ENCODE data around the gene ANXA6. TPM values are rescaled to one million over a fixed set of nuclear protein-coding genes. Genes with fewer than 3 reads are reported as not detected.
A peak's percentile ranks its signal among the peaks of the same experiment; 100 is the strongest.

The ANXA6 gene
- total RNA-seq, 2 experiments from 2014 or later = 481 to 495 TPM

- H3K4me1 Mint-ChIP-seq (ENCODE audit: low read depth) = no peaks in the 10 kb centered on the region
- peak overlapping the region; percentile 41 for H3K27ac Mint-ChIP-seq
- H3K4me3 Mint-ChIP-seq = no peak overlapping the region
- ATAC-seq (no peak), DNase-seq (no peak)
- peaks cover 66% of the 10 kb centered on the region for H3K36me3 Mint-ChIP-seq (ENCODE audit: low read depth)
- ChIA-PET POLR2A (interaction anchor here (0.6 kb wide), 1 partner anchor 11 kb away, joined by 3 read pairs; no protein-coding TSS in a partner anchor), CTCF (interaction anchor here (0.7 to 13.4 kb wide), 3 partner anchors 16 to 60 kb away, joined by 4 to 297 read pairs (median 5); no protein-coding TSS in a partner anchor)
- no peaks in the 10 kb centered on the region for H3K9me3 Mint-ChIP-seq (ENCODE audit: insufficient read depth)
- H3K27me3 Mint-ChIP-seq (ENCODE audit: low read depth) = no peaks in the 10 kb centered on the region
Observed at GRCh38 chr5:151110122-151110681, 47.4 kb downstream of the ANXA6 start.

- no peak for ATAC-seq
- Mint-ChIP-seq H3K4me1 (ENCODE audit: low read depth) (no peaks in the 10 kb centered on the region), H3K36me3 (ENCODE audit: low read depth) (peaks cover 73% of the 10 kb centered on the region), H3K9me3 (ENCODE audit: insufficient read depth) (no peaks in the 10 kb centered on the region), H3K27ac (no peak overlapping the region), H3K4me3 (no peak overlapping the region), H3K27me3 (ENCODE audit: low read depth) (no peaks in the 10 kb centered on the region)
- ChIA-PET POLR2A (interaction anchor here (0.6 to 1.1 kb wide), 2 partner anchors 15 to 28 kb away, joined by 3 to 4 read pairs; partner anchors contain the start of gene TNIP1), CTCF (interaction anchor here (1.2 to 13.4 kb wide), 3 partner anchors 17 to 58 kb away, joined by 3 to 297 read pairs (median 3); no protein-coding TSS in a partner anchor)
- no peak for DNase-seq
Observed at GRCh38 chr5:151108566-151108965, 49.0 kb downstream of the ANXA6 start.

DNA sequence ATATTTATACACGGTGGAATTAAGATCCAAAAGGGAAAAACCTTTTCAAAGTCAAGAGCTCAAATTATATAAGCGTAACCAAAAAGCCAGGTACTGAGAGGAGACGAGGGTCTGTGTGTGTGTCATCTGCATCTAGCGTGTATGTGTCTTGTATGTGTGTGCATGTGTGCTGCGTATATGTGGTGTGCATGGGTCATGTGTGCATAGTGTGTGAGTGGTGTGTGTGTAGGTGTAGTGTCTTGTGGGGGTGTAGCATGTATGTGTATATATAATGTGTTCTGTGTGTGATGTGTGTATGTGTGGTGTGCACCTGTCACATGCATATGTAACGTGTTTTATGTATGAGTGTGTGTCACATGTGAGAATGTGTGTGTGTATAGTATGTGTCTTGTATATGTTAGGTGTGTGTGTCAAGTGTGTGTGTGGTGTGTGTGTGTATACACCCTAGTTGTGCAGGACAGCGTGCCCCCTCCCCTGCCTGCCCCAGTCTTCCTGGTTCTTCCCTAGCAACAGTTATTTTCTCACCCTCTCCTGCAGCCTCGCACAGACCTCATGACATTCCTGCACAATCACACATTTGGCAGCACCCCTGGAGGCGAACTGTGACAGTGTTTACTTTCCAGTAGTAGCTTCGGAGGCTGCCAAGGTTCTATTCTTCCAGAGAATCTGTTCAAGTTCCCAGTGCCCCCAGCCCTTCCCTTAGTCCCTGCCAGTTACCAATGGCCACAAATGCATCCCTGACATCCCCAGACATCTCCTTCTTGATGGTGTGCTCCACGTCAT, 49.6 kb downstream of the ANXA6 start:
- no peak overlapping the region for H3K4me3 Mint-ChIP-seq
- H3K27me3 Mint-ChIP-seq (ENCODE audit: low read depth) = no peaks in the 10 kb centered on the region
- POLR2A ChIA-PET = interaction anchor here (1.1 kb wide), 1 partner anchor 27 kb away, joined by 4 read pairs; the partner anchor contains the start of gene TNIP1
- no peak for ATAC-seq
- no peaks in the 10 kb centered on the region for H3K4me1 Mint-ChIP-seq (ENCODE audit: low read depth)
- H3K36me3 Mint-ChIP-seq (ENCODE audit: low read depth) = peaks cover 75% of the 10 kb centered on the region
- CTCF ChIA-PET = interaction anchor here (1.2 to 13.4 kb wide), 3 partner anchors 18 to 58 kb away, joined by 3 to 297 read pairs (median 3); no protein-coding TSS in a partner anchor
- no peaks in the 10 kb centered on the region for H3K9me3 Mint-ChIP-seq (ENCODE audit: insufficient read depth)
- no peak overlapping the region for H3K27ac Mint-ChIP-seq
- DNase-seq = no peak

- Mint-ChIP-seq H3K27me3 (ENCODE audit: low read depth) (no peaks in the 10 kb centered on the region), H3K4me1 (ENCODE audit: low read depth) (no peaks in the 10 kb centered on the region), H3K27ac (no peak overlapping the region), H3K36me3 (ENCODE audit: low read depth) (peaks cover 76% of the 10 kb centered on the region), H3K9me3 (ENCODE audit: insufficient read depth) (no peaks in the 10 kb centered on the region), H3K4me3 (no peak overlapping the region)
- ChIA-PET POLR2A (no interaction called here), CTCF (interaction anchor here (1.3 to 13.4 kb wide), 3 partner anchors 18 to 58 kb away, joined by 3 to 297 read pairs (median 3); no protein-coding TSS in a partner anchor)
- ATAC-seq = no peak
- DNase-seq = no peak
Observed at GRCh38 chr5:151107084-151107483, 50.5 kb downstream of the ANXA6 start.

GRCh38 chr5:151106509-151106908, 51.1 kb downstream of the ANXA6 start:
- Mint-ChIP-seq H3K4me1 (ENCODE audit: low read depth) (peaks cover 4% of the 10 kb centered on the region), H3K9me3 (ENCODE audit: insufficient read depth) (no peaks in the 10 kb centered on the region), H3K27me3 (ENCODE audit: low read depth) (no peaks in the 10 kb centered on the region), H3K36me3 (ENCODE audit: low read depth) (peaks cover 80% of the 10 kb centered on the region), H3K27ac (peak overlapping the region; percentile 33), H3K4me3 (no peak overlapping the region)
- no peak for ATAC-seq
- POLR2A ChIA-PET = interaction anchor here (0.6 to 0.7 kb wide), 2 partner anchors 22 to 27 kb away, joined by 3 to 4 read pairs; no protein-coding TSS in a partner anchor
- DNase-seq = no peak
- CTCF ChIA-PET = interaction anchor here (1.6 kb wide), 1 partner anchor 58 kb away, joined by 3 read pairs; no protein-coding TSS in a partner anchor

- POLR2A ChIA-PET = interaction anchor here (0.6 to 0.7 kb wide), 2 partner anchors 23 to 27 kb away, joined by 3 to 4 read pairs; no protein-coding TSS in a partner anchor
- CTCF ChIA-PET = interaction anchor here (0.8 to 2.6 kb wide), 3 partner anchors 10 to 59 kb away, joined by 3 to 16 read pairs (median 3); partner anchors contain the start of gene TNIP1
- no peak overlapping the region for H3K4me3 Mint-ChIP-seq
- no peaks in the 10 kb centered on the region for H3K9me3 Mint-ChIP-seq (ENCODE audit: insufficient read depth)
- no peaks in the 10 kb centered on the region for H3K27me3 Mint-ChIP-seq (ENCODE audit: low read depth)
- peaks cover 84% of the 10 kb centered on the region for H3K36me3 Mint-ChIP-seq (ENCODE audit: low read depth)
- ATAC-seq = no peak
- H3K27ac Mint-ChIP-seq = no peak overlapping the region
- H3K4me1 Mint-ChIP-seq (ENCODE audit: low read depth) = peaks cover 4% of the 10 kb centered on the region
- no peak for DNase-seq
Observed at GRCh38 chr5:151106043-151106442, 51.5 kb downstream of the ANXA6 start.

GRCh38 chr5:151105561-151105960, 52.0 kb downstream of the ANXA6 start:
- DNase-seq (no peak), ATAC-seq (no peak)
- Mint-ChIP-seq H3K36me3 (ENCODE audit: low read depth) (peaks cover 85% of the 10 kb centered on the region), H3K27me3 (ENCODE audit: low read depth) (no peaks in the 10 kb centered on the region), H3K4me1 (ENCODE audit: low read depth) (peaks cover 7% of the 10 kb centered on the region), H3K27ac (no peak overlapping the region), H3K4me3 (no peak overlapping the region), H3K9me3 (ENCODE audit: insufficient read depth) (no peaks in the 10 kb centered on the region)
- ChIA-PET CTCF (interaction anchor here (0.8 to 2.6 kb wide), 2 partner anchors 10 to 24 kb away, joined by 3 to 16 read pairs; partner anchors contain the start of gene TNIP1), POLR2A (no interaction called here)

- no peak overlapping the region for H3K4me3 Mint-ChIP-seq
- DNase-seq (no peak), ATAC-seq (no peak)
- H3K4me1 Mint-ChIP-seq (ENCODE audit: low read depth) = peaks cover 13% of the 10 kb centered on the region
- H3K27ac Mint-ChIP-seq = no peak overlapping the region
- no peaks in the 10 kb centered on the region for H3K27me3 Mint-ChIP-seq (ENCODE audit: low read depth)
- H3K36me3 Mint-ChIP-seq (ENCODE audit: low read depth) = peaks cover 84% of the 10 kb centered on the region
- POLR2A ChIA-PET = no interaction called here
- no peaks in the 10 kb centered on the region for H3K9me3 Mint-ChIP-seq (ENCODE audit: insufficient read depth)
- CTCF ChIA-PET = interaction anchor here (2.6 kb wide), 1 partner anchor 11 kb away, joined by 16 read pairs; no protein-coding TSS in a partner anchor
Observed at GRCh38 chr5:151104795-151105194, 52.8 kb downstream of the ANXA6 start.

DNA sequence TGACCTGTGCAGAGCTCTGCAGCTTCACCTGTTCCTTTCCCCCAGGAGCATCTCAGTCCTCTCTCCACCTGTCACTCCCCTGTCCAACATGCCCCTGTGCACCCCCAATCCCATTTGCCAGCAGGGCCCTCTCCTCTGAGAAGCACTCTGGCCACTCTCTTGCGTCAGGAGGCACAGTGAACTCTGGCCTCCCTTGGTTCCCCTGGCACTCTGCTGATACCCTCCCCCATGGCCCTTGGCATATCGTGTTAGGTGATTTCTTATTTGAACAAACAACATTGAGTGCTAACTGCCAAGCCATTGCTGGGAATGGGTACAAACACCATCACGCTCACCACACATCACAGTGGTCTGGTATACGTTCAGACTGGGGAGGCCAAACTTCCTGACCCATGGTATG, 55.8 kb downstream of the ANXA6 start:
- Mint-ChIP-seq H3K27ac (peak overlapping the region; percentile 14), H3K27me3 (ENCODE audit: low read depth) (no peaks in the 10 kb centered on the region), H3K9me3 (ENCODE audit: insufficient read depth) (no peaks in the 10 kb centered on the region), H3K36me3 (ENCODE audit: low read depth) (peaks cover 71% of the 10 kb centered on the region), H3K4me3 (no peak overlapping the region), H3K4me1 (ENCODE audit: low read depth) (peaks cover 43% of the 10 kb centered on the region)
- ATAC-seq (no peak), DNase-seq (no peak)
- ChIA-PET CTCF (interaction anchor here (0.9 to 2.1 kb wide), 3 partner anchors 14 to 53 kb away, joined by 3 to 14 read pairs (median 3); no protein-coding TSS in a partner anchor), POLR2A (interaction anchor here (0.6 to 1.1 kb wide), 2 partner anchors 13 to 22 kb away, joined by 3 read pairs; no protein-coding TSS in a partner anchor)

DNA sequence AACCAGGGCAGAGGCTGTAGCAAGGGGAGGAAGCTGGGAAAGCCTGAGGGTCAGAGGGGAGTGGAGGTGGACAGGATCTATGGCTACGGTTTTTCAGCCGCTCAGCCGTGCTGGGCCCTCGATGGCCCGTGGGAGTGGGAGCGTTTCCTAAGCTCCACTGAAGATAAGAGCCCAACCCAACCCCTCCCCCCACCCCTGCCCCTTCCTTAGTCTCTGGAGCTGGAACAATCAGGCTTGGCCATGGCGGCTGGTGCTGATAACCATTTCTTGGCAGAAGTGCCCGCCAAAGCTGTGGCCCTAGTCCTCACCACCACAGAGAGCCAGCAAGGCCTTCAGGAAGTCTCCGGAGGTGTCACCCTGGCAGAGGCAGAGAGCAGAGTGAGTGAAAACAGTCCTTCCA, 56.4 kb downstream of the ANXA6 start:
- Mint-ChIP-seq H3K27ac (peak overlapping the region; percentile 53), H3K27me3 (ENCODE audit: low read depth) (no peaks in the 10 kb centered on the region), H3K9me3 (ENCODE audit: insufficient read depth) (no peaks in the 10 kb centered on the region), H3K36me3 (ENCODE audit: low read depth) (peaks cover 70% of the 10 kb centered on the region), H3K4me3 (no peak overlapping the region), H3K4me1 (ENCODE audit: low read depth) (peaks cover 47% of the 10 kb centered on the region)
- ChIA-PET POLR2A (interaction anchor here (0.6 kb wide), 1 partner anchor 14 kb away, joined by 3 read pairs; no protein-coding TSS in a partner anchor), CTCF (interaction anchor here (1.1 to 2.1 kb wide), 2 partner anchors 14 to 49 kb away, joined by 4 to 14 read pairs; no protein-coding TSS in a partner anchor)
- DNase-seq = no peak
- ATAC-seq = no peak

DNA sequence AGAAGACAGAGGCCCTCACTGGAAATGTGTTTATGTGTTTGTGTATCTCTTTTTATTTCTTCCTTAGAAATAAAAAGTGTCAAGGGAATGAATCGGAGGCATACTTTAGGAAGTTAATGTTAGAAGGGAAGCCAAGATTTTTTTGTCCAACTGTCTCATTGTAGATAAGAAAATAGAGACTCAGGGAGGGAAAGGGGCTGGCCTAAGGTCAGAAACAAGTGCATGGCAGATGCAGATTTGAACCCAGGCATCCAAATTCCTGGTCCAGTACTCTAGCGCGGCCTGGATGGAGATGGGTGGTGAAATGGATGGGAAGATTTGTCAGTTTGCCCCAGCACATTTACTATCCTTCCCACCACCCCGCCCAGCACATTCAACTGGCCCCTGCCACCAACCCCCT, 56.9 kb downstream of the ANXA6 start:
- no peak for DNase-seq
- CTCF ChIA-PET = interaction anchor here (0.6 to 1.1 kb wide), 2 partner anchors 15 to 49 kb away, joined by 3 to 4 read pairs; no protein-coding TSS in a partner anchor
- peak overlapping the region; percentile 57 for H3K27ac Mint-ChIP-seq

More for the DNA sequence above, 56.9 kb downstream of the ANXA6 start:
- H3K9me3 Mint-ChIP-seq (ENCODE audit: insufficient read depth) = no peaks in the 10 kb centered on the region
- H3K36me3 Mint-ChIP-seq (ENCODE audit: low read depth) = peaks cover 72% of the 10 kb centered on the region
- no peak overlapping the region for H3K4me3 Mint-ChIP-seq
- POLR2A ChIA-PET = no interaction called here
- peaks cover 52% of the 10 kb centered on the region for H3K4me1 Mint-ChIP-seq (ENCODE audit: low read depth)
- no peak for ATAC-seq
- no peaks in the 10 kb centered on the region for H3K27me3 Mint-ChIP-seq (ENCODE audit: low read depth)

All from activated CD8-positive, alpha-beta T cell treated with anti-CD3 and anti-CD28 coated beads, Interleukin-2, amount 10 ng/mL, durations not matched to agents 7 days and 5 days (primary cell).